Neural cell (in vitro differentiated cells): ENCODE measurements around the gene HIBADH. TPM values are rescaled to one million over a fixed set of nuclear protein-coding genes. Genes with fewer than 3 reads are reported as not detected.
A peak's percentile ranks its signal among the peaks of the same experiment; 100 is the strongest.

Experiments
- H2AFZ ChIP-seq: fragments of 200-600, 300-800 bp; sonication (generic), shearing (Covaris generic); 2 replicates; pipeline ENCODE4 v1.6.0; 2014; ENCODE audit warnings: low read depth, mild to moderate bottlenecking, antibody characterized with exemption, low read length, moderate library complexity
- H3F3A ChIP-seq: fragments of 200-600 bp; shearing (Covaris generic); 2 replicates; pipeline ENCODE4 v1.6.1; 2016; ENCODE audit warnings: mild to moderate bottlenecking, moderate library complexity, mixed read lengths, antibody characterized with exemption, low read length; ENCODE audit not compliant: insufficient read depth, poor library complexity, severe bottlenecking
- H3K27ac ChIP-seq: fragments of 200-600, 300-800 bp; sonication (generic), shearing (Covaris generic); 2 replicates; pipeline ENCODE4 v1.5.1; 2014; ENCODE audit warnings: mild to moderate bottlenecking, low read length, moderate library complexity
- H3K27me3 ChIP-seq: fragments of 300-800, 200-600 bp; sonication (generic), shearing (Covaris generic); 2 replicates; pipeline ENCODE4 v1.6.0; 2014; ENCODE audit warnings: mild to moderate bottlenecking, low read depth, low read length, moderate library complexity; ENCODE audit not compliant: insufficient read depth
- H3K36me3 ChIP-seq: fragments of 300-800, 200-600 bp; sonication (generic), shearing (Covaris generic); 2 replicates; pipeline ENCODE4 v1.5.1; 2014; ENCODE audit warnings: mild to moderate bottlenecking, antibody characterized with exemption, low read length, moderate library complexity; ENCODE audit not compliant: insufficient read depth
- H3K4me2 ChIP-seq: fragments of 300-800, 200-600 bp; sonication (generic), shearing (Covaris generic); 2 replicates; pipeline ENCODE4 v1.6.0; 2014; ENCODE audit warnings: mild to moderate bottlenecking, low read length
- H3K4me3 ChIP-seq: fragments of 300-800, 200-600 bp; sonication (generic), shearing (Covaris generic); 2 replicates; pipeline ENCODE4 v1.5.1; 2014; ENCODE audit warnings: mild to moderate bottlenecking, low read length, moderate library complexity
- H3K79me2 ChIP-seq: fragments of 200-600 bp; shearing (Covaris generic); replicated peaks from 2 replicates; pipeline ENCODE4 v1.6.0; 2014; ENCODE audit warnings: mild to moderate bottlenecking, low read length, moderate library complexity; ENCODE audit not compliant: insufficient read depth
- H3K9ac ChIP-seq: fragments of 300-800, 200-600 bp; sonication (generic), shearing (Covaris generic); 2 replicates; pipeline ENCODE4 v1.6.1; 2016; ENCODE audit warnings: mild to moderate bottlenecking, low read length, mixed read lengths
- H3K9me2 ChIP-seq: fragments of 200-600 bp; shearing (Covaris generic); 2 replicates; pipeline ENCODE4 v1.6.1; 2016; ENCODE audit warnings: mild to moderate bottlenecking, low read length, mixed read lengths; ENCODE audit not compliant: insufficient read depth
- H3K9me3 ChIP-seq: fragments of 200-600, 300-800 bp; sonication (generic), shearing (Covaris generic); 2 replicates; pipeline ENCODE4 v1.6.1; 2016; ENCODE audit warnings: mild to moderate bottlenecking, mixed run types, low read length, moderate library complexity, mixed read lengths
- H4K20me1 ChIP-seq: fragments of 200-600 bp; shearing (Covaris generic); 2 replicates; pipeline ENCODE4 v1.6.1; 2016; ENCODE audit warnings: mild to moderate bottlenecking, mixed run types; ENCODE audit not compliant: insufficient read depth
- EP300 ChIP-seq: fragments of 450-650 bp; conservative IDR thresholded peaks from 2 replicates; pipeline ENCODE4 v1.6.1; 2014; ENCODE audit warnings: antibody characterized with exemption, mild to moderate bottlenecking, moderate library complexity; ENCODE audit not compliant: poor library complexity, severe bottlenecking
- EZH2 ChIP-seq: fragments of 200-600, 300-800 bp; shearing (Covaris generic), sonication (generic); IDR thresholded peaks from 2 replicates; pipeline ENCODE4 v1.6.1; 2014; ENCODE audit warnings: antibody characterized with exemption, low read length, borderline replicate concordance, mild to moderate bottlenecking; ENCODE audit not compliant: insufficient read depth, poor library complexity, severe bottlenecking
- MXI1 ChIP-seq: fragments of 450-650 bp; conservative IDR thresholded peaks from 2 replicates; pipeline ENCODE4 v1.6.1; 2014; ENCODE audit warnings: antibody characterized with exemption, mild to moderate bottlenecking; ENCODE audit not compliant: poor library complexity, severe bottlenecking
- POLR2AphosphoS5 ChIP-seq: IDR thresholded peaks from 2 replicates; pipeline ENCODE4 v1.6.1; 2012
- RAD21 ChIP-seq: fragments of 450-650 bp; conservative IDR thresholded peaks from 2 replicates; pipeline ENCODE4 v1.6.1; 2014; ENCODE audit warnings: antibody characterized with exemption, mild to moderate bottlenecking, moderate library complexity
- SMC3 ChIP-seq: fragments of 450-650 bp; conservative IDR thresholded peaks from 2 replicates; pipeline ENCODE4 v1.6.1; 2014; ENCODE audit warnings: antibody characterized with exemption, mild to moderate bottlenecking, moderate library complexity; ENCODE audit not compliant: poor library complexity
- TAF1 ChIP-seq: IDR thresholded peaks from 2 replicates; pipeline ENCODE4 v1.6.1; 2012; ENCODE audit warnings: low read depth
- polyA plus RNA-seq: library from polyadenylated mRNA; depleted of rRNA; stranded (reverse); fragments of >200 nt; gene quantifications from 2 replicates; pipeline ENCODE4 v1.2.3, GENCODE V29; 2014
- TF ChIP-seq, protein P1 (sequence below): fragments of 450-650 bp; IDR thresholded peaks from 2 replicates; pipeline ENCODE4 v1.5.1; 2014; ENCODE audit warnings: antibody characterized with exemption, mild to moderate bottlenecking, moderate library complexity; ENCODE audit not compliant: poor library complexity, severe bottlenecking
- TF ChIP-seq, protein P2 (sequence below): IDR thresholded peaks from 2 replicates; pipeline ENCODE4 v1.6.1; 2012; ENCODE audit warnings: borderline replicate concordance

The HIBADH gene
- polyA plus RNA-seq, 1 donor from 2014 or later: 14.4 TPM

DNA sequence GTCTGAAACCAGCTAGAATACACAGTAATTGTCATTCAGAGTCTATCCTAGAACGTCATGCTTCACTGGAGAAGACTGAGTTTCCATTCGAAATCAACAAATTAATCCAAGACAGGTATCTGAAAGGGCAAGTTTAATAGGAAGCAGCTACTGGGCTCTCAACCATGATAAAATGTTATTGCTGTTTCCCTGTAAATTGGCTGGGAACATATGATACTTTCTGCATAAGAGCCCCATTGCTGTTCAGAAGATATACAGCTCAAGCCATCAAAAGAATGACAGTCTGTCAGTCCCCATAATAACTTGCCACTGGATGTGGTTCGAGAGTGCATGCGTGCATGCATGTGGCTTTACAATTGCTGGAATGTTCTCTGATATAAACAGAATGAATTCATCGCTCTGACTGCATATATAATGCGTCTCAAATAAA is 129.0 kb downstream of the HIBADH start:
- Histone ChIP-seq H3K9ac (peak overlapping the region; percentile 26), H4K20me1 (no peaks in the 10 kb centered on the region), H3F3A (no peaks in the 10 kb centered on the region), H3K4me3 (peak overlapping the region; percentile 51), H3K79me2 (no peaks in the 10 kb centered on the region), H3K9me2 (no peaks in the 10 kb centered on the region), H3K4me2 (peak overlapping the region; percentile 42), H3K27me3 (no peaks in the 10 kb centered on the region), H3K36me3 (no peaks in the 10 kb centered on the region), H2AFZ (no peak overlapping the region), H3K9me3 (peaks cover 2% of the 10 kb centered on the region), H3K27ac (peak overlapping the region; percentile 85)
- no peak for TF ChIP-seq MXI1
- TF ChIP-seq, protein P1, sequence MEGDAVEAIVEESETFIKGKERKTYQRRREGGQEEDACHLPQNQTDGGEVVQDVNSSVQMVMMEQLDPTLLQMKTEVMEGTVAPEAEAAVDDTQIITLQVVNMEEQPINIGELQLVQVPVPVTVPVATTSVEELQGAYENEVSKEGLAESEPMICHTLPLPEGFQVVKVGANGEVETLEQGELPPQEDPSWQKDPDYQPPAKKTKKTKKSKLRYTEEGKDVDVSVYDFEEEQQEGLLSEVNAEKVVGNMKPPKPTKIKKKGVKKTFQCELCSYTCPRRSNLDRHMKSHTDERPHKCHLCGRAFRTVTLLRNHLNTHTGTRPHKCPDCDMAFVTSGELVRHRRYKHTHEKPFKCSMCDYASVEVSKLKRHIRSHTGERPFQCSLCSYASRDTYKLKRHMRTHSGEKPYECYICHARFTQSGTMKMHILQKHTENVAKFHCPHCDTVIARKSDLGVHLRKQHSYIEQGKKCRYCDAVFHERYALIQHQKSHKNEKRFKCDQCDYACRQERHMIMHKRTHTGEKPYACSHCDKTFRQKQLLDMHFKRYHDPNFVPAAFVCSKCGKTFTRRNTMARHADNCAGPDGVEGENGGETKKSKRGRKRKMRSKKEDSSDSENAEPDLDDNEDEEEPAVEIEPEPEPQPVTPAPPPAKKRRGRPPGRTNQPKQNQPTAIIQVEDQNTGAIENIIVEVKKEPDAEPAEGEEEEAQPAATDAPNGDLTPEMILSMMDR: no peak
- TF ChIP-seq POLR2AphosphoS5: peak; percentile 75
- TF ChIP-seq EP300: peak; percentile 96
- TF ChIP-seq, protein P2, sequence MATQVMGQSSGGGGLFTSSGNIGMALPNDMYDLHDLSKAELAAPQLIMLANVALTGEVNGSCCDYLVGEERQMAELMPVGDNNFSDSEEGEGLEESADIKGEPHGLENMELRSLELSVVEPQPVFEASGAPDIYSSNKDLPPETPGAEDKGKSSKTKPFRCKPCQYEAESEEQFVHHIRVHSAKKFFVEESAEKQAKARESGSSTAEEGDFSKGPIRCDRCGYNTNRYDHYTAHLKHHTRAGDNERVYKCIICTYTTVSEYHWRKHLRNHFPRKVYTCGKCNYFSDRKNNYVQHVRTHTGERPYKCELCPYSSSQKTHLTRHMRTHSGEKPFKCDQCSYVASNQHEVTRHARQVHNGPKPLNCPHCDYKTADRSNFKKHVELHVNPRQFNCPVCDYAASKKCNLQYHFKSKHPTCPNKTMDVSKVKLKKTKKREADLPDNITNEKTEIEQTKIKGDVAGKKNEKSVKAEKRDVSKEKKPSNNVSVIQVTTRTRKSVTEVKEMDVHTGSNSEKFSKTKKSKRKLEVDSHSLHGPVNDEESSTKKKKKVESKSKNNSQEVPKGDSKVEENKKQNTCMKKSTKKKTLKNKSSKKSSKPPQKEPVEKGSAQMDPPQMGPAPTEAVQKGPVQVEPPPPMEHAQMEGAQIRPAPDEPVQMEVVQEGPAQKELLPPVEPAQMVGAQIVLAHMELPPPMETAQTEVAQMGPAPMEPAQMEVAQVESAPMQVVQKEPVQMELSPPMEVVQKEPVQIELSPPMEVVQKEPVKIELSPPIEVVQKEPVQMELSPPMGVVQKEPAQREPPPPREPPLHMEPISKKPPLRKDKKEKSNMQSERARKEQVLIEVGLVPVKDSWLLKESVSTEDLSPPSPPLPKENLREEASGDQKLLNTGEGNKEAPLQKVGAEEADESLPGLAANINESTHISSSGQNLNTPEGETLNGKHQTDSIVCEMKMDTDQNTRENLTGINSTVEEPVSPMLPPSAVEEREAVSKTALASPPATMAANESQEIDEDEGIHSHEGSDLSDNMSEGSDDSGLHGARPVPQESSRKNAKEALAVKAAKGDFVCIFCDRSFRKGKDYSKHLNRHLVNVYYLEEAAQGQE: peak; percentile 67
- TF ChIP-seq SMC3: no peak
- no peak for TF ChIP-seq EZH2
- TF ChIP-seq RAD21: peak; percentile 20

DNA sequence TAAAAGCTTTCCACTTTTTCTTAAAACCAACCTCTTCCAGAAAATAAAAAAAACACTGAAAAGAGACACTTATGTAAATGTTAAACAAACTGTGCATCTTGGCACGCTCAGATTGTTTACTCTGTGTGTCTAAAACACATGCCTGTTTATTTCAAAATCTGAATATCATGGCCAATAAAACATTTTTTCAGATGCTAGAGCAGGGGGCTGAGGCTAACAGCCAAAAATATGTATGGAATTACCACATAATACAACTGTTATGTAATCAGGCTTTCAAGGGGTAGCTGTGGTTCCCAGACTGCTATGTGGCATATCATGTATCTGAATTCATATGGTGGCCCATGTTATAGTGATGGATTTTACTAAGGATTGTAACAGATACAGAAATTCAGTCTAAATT is 130.4 kb downstream of the HIBADH start:
- peak overlapping the region; percentile 26 for H3K9ac ChIP-seq
- H3K79me2 ChIP-seq: no peaks in the 10 kb centered on the region
- no peaks in the 10 kb centered on the region for H4K20me1 ChIP-seq
- H3F3A ChIP-seq: no peaks in the 10 kb centered on the region
- no peak overlapping the region for H2AFZ ChIP-seq
- no peaks in the 10 kb centered on the region for H3K9me2 ChIP-seq
- TF ChIP-seq EZH2 (no peak), POLR2AphosphoS5 (no peak), SMC3 (no peak), MXI1 (no peak), TAF1 (no peak), RAD21 (no peak), EP300 (no peak)
- TF ChIP-seq, protein P2: no peak
- TF ChIP-seq, protein P1: no peak
- H3K27me3 ChIP-seq: no peaks in the 10 kb centered on the region
- H3K27ac ChIP-seq: peak overlapping the region; percentile 85
- no peaks in the 10 kb centered on the region for H3K36me3 ChIP-seq
- H3K4me3 ChIP-seq: peak overlapping the region; percentile 51
- peak overlapping the region; percentile 68 for H3K4me2 ChIP-seq
- peaks cover 6% of the 10 kb centered on the region for H3K9me3 ChIP-seq
